Transverse colon (tissue), 4 donors: Measurements from ENCODE around the gene PDZD2. TPM values are rescaled to one million over a fixed set of nuclear protein-coding genes. Genes with fewer than 3 reads are reported as not detected.

ENCODE experiments used
- DNase-seq: peaks from one replicate; pipeline ENCODE4 v3.0.0-alpha.2; 2019
- H3K27ac ChIP-seq, 4 donors: fragments of 200-600 bp; sonication (generic); 2 replicates each; pipeline ENCODE4 v1.5.1; 2016 to 2018; ENCODE audit warnings: inconsistent platforms in 4 of 4
- H3K27me3 ChIP-seq: fragments of 200-600 bp; sonication (generic); 2 replicates; pipeline ENCODE4 v1.5.1; 2017; ENCODE audit warnings: inconsistent platforms
- H3K36me3 ChIP-seq, 4 donors: fragments of 200-600 bp; sonication (generic); 2 replicates each; pipeline ENCODE4 v1.5.1; 2017 to 2019; ENCODE audit warnings: inconsistent platforms in 4 of 4
- H3K4me1 ChIP-seq, 4 donors: fragments of 200-600 bp; sonication (generic); 2 replicates each; pipeline ENCODE4 v1.5.1; 2017 to 2020; ENCODE audit warnings: inconsistent platforms in 4 of 4
- H3K4me3 ChIP-seq, 4 donors: fragments of 200-600 bp; sonication (generic); 1 replicate in 1 of 4; 2 replicates in 3 of 4; pipeline versions ENCODE4 v1.5.1 to v1.6.1; 2017 to 2019; ENCODE audit warnings: inconsistent platforms in 4 of 4
- H3K9me3 ChIP-seq, 2 donors: fragments of 200-600 bp; sonication (generic); 2 replicates each; pipeline ENCODE4 v1.5.1; 2017 to 2019; ENCODE audit warnings: inconsistent platforms in 2 of 2
- EP300 ChIP-seq: sonication (generic); formaldehyde crosslinking; IDR thresholded peaks from one replicate; pipeline ENCODE4 v1.6.1; 2017; ENCODE audit warnings: antibody characterized with exemption, low read depth
- POLR2A ChIP-seq: fragments of 450-650 bp; IDR thresholded peaks from one replicate; pipeline ENCODE4 v1.6.1; 2016; ENCODE audit warnings: antibody characterized with exemption, mild to moderate bottlenecking, moderate library complexity
- POLR2AphosphoS5 ChIP-seq, 3 donors: sonication (generic); formaldehyde crosslinking; IDR thresholded peaks; one replicate each; pipeline ENCODE4 v1.6.1; 2016; ENCODE audit warnings: antibody characterized with exemption in 3 of 3
- WGBS, 2 donors: methylation state at CpG; one replicate each; pipeline ENCODE4 v1.1.5; 2018; ENCODE audit warnings: low coverage in 1 of 2; 5-methylcytosine and 5-hydroxymethylcytosine counted together
- in situ Hi-C, 4 donors: fragments of 200-750 bp; cut with MboI; loops; one replicate each; pipeline versions ENCODE4 v1.15.0 to v1.15.1; 2017; ENCODE audit warnings: low sequenced_read_pairs in 3 of 4, low pct_ligation_motif_present in 1 of 4, low pct_unique_long_range_greater_than_20kb in 1 of 4
- intact Hi-C: fragments of 100-400 bp; cut with DNase I; formaldehyde crosslinking; loops from one replicate; pipeline ENCODE4 v1.15.1; 2023; ENCODE audit warnings: low total_unique reads
- total RNA-seq, 4 donors: library from RNA; depleted of rRNA; stranded (reverse); fragments of >200 nt; gene quantifications; one replicate each; pipeline ENCODE4 v1.1.0, GENCODE V29; 2016
- TF ChIP-seq, protein P1 (sequence below), 5 experiments: fragments of 200-600 bp in 3 of 5; fragments of 450-650 bp in 2 of 5; sonication (generic) in 3 of 5; IDR thresholded peaks; 1 replicate in 2 of 5; 2 replicates in 3 of 5; pipeline ENCODE4 v1.5.1; 2016 to 2017; ENCODE audit warnings: antibody characterized with exemption in 5 of 5, inconsistent platforms in 3 of 5, mild to moderate bottlenecking in 2 of 5, moderate library complexity in 1 of 5

PDZD2 gene
- total RNA-seq, 4 donors from 2014 or later = 2.0 to 3.7 (median 2.8) TPM

DNA sequence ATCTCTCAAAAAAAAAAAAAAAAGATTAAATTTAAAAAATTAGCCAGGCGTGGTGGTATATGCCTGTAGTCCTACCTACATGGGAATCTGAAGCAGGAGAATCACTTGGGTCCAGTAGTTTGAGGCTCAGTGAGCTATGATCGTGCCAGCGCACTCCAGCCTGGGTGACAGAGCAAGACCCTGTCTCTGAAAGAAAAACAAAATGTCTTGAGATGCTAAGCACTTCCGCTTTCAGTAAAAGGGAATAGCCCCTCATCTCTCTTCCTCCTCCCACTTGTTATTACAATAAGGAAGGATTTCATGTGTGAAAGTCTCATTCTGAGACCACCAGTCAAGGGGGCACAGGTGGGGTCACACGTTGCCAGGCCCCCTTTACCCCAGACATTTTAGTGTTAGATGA is 455.8 kb downstream of the PDZD2 start:
- H3K9me3 ChIP-seq = no peaks in the 10 kb centered on the region
- intact Hi-C loops (loop anchor here (5.0 to 10.0 kb wide), 2 partner anchors 267 to 520 kb away; no protein-coding TSS in a partner anchor), in situ Hi-C loops (loop anchor here in 3 of 4 donors (10.0 to 25.0 kb wide), 2 partner anchors 260 to 507 kb away; no protein-coding TSS in a partner anchor)
- no peak overlapping the region for H3K27ac ChIP-seq
- WGBS, 2 donors = 87 to 97% methylated on average over 4 to 5 of the region's 5 CpGs
- peaks cover 0 to 2% (median 0%) of the 10 kb centered on the region in 4 donors for H3K36me3 ChIP-seq
- no peak overlapping the region for H3K4me3 ChIP-seq
- H3K4me1 ChIP-seq = peaks cover 0 to 5% (median under 1%) of the 10 kb centered on the region in 4 donors
- no peaks in the 10 kb centered on the region for H3K27me3 ChIP-seq
- DNase-seq = no peak
- TF ChIP-seq EP300 (no peak), POLR2A (no peak)

- 76 to 82% methylated on average over 7 of the region's 7 CpGs for WGBS, 2 donors
- no peak for TF ChIP-seq EP300
- TF ChIP-seq POLR2AphosphoS5 (IDR thresholded peaks at IDR 0.05) = no peak
- TF ChIP-seq POLR2A = no peak
- TF ChIP-seq, protein P1, sequence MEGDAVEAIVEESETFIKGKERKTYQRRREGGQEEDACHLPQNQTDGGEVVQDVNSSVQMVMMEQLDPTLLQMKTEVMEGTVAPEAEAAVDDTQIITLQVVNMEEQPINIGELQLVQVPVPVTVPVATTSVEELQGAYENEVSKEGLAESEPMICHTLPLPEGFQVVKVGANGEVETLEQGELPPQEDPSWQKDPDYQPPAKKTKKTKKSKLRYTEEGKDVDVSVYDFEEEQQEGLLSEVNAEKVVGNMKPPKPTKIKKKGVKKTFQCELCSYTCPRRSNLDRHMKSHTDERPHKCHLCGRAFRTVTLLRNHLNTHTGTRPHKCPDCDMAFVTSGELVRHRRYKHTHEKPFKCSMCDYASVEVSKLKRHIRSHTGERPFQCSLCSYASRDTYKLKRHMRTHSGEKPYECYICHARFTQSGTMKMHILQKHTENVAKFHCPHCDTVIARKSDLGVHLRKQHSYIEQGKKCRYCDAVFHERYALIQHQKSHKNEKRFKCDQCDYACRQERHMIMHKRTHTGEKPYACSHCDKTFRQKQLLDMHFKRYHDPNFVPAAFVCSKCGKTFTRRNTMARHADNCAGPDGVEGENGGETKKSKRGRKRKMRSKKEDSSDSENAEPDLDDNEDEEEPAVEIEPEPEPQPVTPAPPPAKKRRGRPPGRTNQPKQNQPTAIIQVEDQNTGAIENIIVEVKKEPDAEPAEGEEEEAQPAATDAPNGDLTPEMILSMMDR (IDR thresholded peaks at IDR 0.05) = no peak
- H3K4me3 ChIP-seq = no peak overlapping the region
- DNase-seq = no peak
- H3K4me1 ChIP-seq = peaks cover 0 to 6% (median 5%) of the 10 kb centered on the region in 4 donors
- H3K9me3 ChIP-seq = no peaks in the 10 kb centered on the region
- H3K27me3 ChIP-seq = no peaks in the 10 kb centered on the region
- intact Hi-C loops (loop anchor here (10.0 kb wide), 1 partner anchor 520 kb away; no protein-coding TSS in a partner anchor), in situ Hi-C loops (loop anchor here in 3 of 4 donors (10.0 to 25.0 kb wide), 2 partner anchors 260 to 508 kb away; no protein-coding TSS in a partner anchor)
- H3K27ac ChIP-seq = peak overlapping the region in 1 of 4 donors; percentile 7
- peaks cover 0 to 2% (median 0%) of the 10 kb centered on the region in 4 donors for H3K36me3 ChIP-seq
Observed at GRCh38 chr5:32095261-32095671, 456.3 kb downstream of the PDZD2 start.

DNA sequence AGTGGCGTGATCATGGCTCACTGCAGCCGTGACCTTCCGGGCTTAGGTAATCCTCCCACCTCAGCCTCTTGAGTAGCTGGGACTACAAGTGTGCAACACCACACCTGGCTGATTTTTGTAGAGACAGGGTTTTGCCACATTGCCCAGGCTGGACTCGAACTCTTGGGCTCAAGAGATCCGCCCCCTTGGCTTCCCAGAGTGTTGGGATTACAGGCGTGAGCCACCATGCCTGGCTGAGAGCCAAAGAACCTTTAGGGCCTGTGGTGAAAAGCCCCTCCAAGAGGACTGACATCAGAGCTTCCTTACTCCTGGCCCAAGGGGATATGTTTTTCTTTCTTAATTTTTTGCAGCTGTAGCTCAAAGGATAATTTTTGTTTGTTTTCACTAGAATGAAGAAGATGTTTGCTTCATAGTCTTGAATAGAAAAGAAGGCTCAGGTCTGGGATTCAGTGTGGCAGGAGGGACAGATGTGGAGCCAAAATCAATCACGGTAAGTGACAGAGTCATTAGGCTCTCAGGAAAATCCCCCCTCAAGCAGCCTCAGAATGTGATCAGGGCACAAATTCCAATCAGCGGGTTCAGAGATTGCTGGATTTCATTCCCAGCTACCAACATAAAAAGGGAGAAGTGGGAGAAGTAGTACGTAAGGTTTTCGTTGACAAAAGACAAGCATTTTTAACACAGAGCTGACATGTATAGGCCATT is 458.1 kb downstream of the PDZD2 start:
- WGBS, 2 donors = 95 to 100% methylated on average over 1 to 10 of the region's 10 CpGs
- TF ChIP-seq EP300 (no peak), POLR2AphosphoS5 (IDR thresholded peaks at IDR 0.05) (no peak), POLR2A (no peak)
- TF ChIP-seq, protein P1 (IDR thresholded peaks at IDR 0.05) = no peak
- no peaks in the 10 kb centered on the region for H3K27me3 ChIP-seq
- H3K27ac ChIP-seq = no peak overlapping the region
- in situ Hi-C loops (loop anchor here in 3 of 4 donors (10.0 to 25.0 kb wide), 2 partner anchors 262 to 510 kb away; no protein-coding TSS in a partner anchor), intact Hi-C loops (loop anchor here (10.0 kb wide), 1 partner anchor 522 kb away; no protein-coding TSS in a partner anchor)
- H3K36me3 ChIP-seq = peaks cover 0 to 3% (median 1%) of the 10 kb centered on the region in 4 donors
- no peak for DNase-seq
- H3K4me3 ChIP-seq = no peak overlapping the region
- peaks cover 0 to 6% (median 5%) of the 10 kb centered on the region in 4 donors for H3K4me1 ChIP-seq
- H3K9me3 ChIP-seq = no peaks in the 10 kb centered on the region

- Histone ChIP-seq H3K4me1 (peaks cover 0 to 6% (median 5%) of the 10 kb centered on the region in 4 donors), H3K27ac (peak overlapping the region; percentile 33 to 69 (median 58)), H3K36me3 (peaks cover 0 to 14% (median 5%) of the 10 kb centered on the region in 4 donors), H3K4me3 (no peak overlapping the region), H3K27me3 (no peaks in the 10 kb centered on the region), H3K9me3 (no peaks in the 10 kb centered on the region)
- in situ Hi-C loops (loop anchor here in 3 of 4 donors (10.0 to 25.0 kb wide), 2 partner anchors 263 to 511 kb away; no protein-coding TSS in a partner anchor), intact Hi-C loops (loop anchor here (10.0 kb wide), 1 partner anchor 523 kb away; no protein-coding TSS in a partner anchor)
- 70 to 81% methylated on average over 6 to 9 of the region's 9 CpGs for WGBS, 2 donors
- no peak for DNase-seq
- TF ChIP-seq POLR2A (no peak), EP300 (no peak), POLR2AphosphoS5 (IDR thresholded peaks at IDR 0.05) (no peak)
- TF ChIP-seq, protein P1 (IDR thresholded peaks at IDR 0.05) = no peak
Observed at GRCh38 chr5:32098291-32098690, 459.4 kb downstream of the PDZD2 start.
